Mesothelial cell of epicardium (in vitro differentiated cells): ENCODE measurements around the gene PIP5K1A. TPM values are rescaled to one million over a fixed set of nuclear protein-coding genes. Genes with fewer than 3 reads are reported as not detected.

ENCODE experiments used
- DNase-seq, 2 experiments: peaks; one replicate each; pipeline ENCODE4 v3.0.0; 2021; ENCODE audit warnings: low spot score in 2 of 2; ENCODE audit not compliant: unreplicated experiment in 2 of 2
- H3K27ac Mint-ChIP-seq: 2 replicates; pipeline ENCODE4 v1.8.0; 2021; ENCODE audit warnings: mixed read lengths
- H3K27me3 Mint-ChIP-seq: 2 replicates; pipeline ENCODE4 v1.8.0; 2021; ENCODE audit warnings: low read depth, mixed read lengths
- H3K36me3 Mint-ChIP-seq: 2 replicates; pipeline ENCODE4 v1.8.0; 2021; ENCODE audit warnings: mixed read lengths
- H3K4me1 Mint-ChIP-seq: 2 replicates; pipeline ENCODE4 v1.8.0; 2021; ENCODE audit warnings: mixed read lengths
- H3K4me3 Mint-ChIP-seq: 2 replicates; pipeline ENCODE4 v1.8.0; 2021; ENCODE audit warnings: mild to moderate bottlenecking, moderate library complexity, mixed read lengths
- H3K9me3 Mint-ChIP-seq: 2 replicates; pipeline ENCODE4 v1.8.0; 2021; ENCODE audit warnings: mixed read lengths
- total RNA-seq: library from RNA; stranded (reverse); gene quantifications from 3 replicates; pipeline ENCODE4 v1.2.1, GENCODE V29; 2021
- TF ChIP-seq, protein P1 (sequence below): fragments of 200-600 bp; sonication (generic); IDR thresholded peaks from one replicate; pipeline ENCODE4 v1.5.0; 2021; ENCODE audit warnings: antibody characterized with exemption; ENCODE audit not compliant: unreplicated experiment

PIP5K1A gene
- total RNA-seq, 1 donor from 2014 or later = 122 TPM

GRCh38 chr1:151246786-151247185, 48.4 kb downstream of the PIP5K1A start:
- Mint-ChIP-seq H3K4me3 (no peak overlapping the region), H3K4me1 (no peaks in the 10 kb centered on the region), H3K27me3 (no peaks in the 10 kb centered on the region), H3K27ac (no peak overlapping the region), H3K36me3 (peaks cover 54% of the 10 kb centered on the region), H3K9me3 (no peaks in the 10 kb centered on the region)
- TF ChIP-seq, protein P1, sequence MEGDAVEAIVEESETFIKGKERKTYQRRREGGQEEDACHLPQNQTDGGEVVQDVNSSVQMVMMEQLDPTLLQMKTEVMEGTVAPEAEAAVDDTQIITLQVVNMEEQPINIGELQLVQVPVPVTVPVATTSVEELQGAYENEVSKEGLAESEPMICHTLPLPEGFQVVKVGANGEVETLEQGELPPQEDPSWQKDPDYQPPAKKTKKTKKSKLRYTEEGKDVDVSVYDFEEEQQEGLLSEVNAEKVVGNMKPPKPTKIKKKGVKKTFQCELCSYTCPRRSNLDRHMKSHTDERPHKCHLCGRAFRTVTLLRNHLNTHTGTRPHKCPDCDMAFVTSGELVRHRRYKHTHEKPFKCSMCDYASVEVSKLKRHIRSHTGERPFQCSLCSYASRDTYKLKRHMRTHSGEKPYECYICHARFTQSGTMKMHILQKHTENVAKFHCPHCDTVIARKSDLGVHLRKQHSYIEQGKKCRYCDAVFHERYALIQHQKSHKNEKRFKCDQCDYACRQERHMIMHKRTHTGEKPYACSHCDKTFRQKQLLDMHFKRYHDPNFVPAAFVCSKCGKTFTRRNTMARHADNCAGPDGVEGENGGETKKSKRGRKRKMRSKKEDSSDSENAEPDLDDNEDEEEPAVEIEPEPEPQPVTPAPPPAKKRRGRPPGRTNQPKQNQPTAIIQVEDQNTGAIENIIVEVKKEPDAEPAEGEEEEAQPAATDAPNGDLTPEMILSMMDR = no peak
- no peak for DNase-seq

- no peaks in the 10 kb centered on the region for H3K27me3 Mint-ChIP-seq
- H3K4me1 Mint-ChIP-seq = peaks cover 11% of the 10 kb centered on the region
- peaks cover 19% of the 10 kb centered on the region for H3K36me3 Mint-ChIP-seq
- peak overlapping the region; percentile 69 for H3K27ac Mint-ChIP-seq
- no peak overlapping the region for H3K4me3 Mint-ChIP-seq
- no peaks in the 10 kb centered on the region for H3K9me3 Mint-ChIP-seq
- peak in 1 of 2 experiments; percentile 27 for DNase-seq
- TF ChIP-seq, protein P1 = peak; percentile 73
Measured at GRCh38 chr1:151251656-151252470, 53.5 kb downstream of the PIP5K1A start.

DNA sequence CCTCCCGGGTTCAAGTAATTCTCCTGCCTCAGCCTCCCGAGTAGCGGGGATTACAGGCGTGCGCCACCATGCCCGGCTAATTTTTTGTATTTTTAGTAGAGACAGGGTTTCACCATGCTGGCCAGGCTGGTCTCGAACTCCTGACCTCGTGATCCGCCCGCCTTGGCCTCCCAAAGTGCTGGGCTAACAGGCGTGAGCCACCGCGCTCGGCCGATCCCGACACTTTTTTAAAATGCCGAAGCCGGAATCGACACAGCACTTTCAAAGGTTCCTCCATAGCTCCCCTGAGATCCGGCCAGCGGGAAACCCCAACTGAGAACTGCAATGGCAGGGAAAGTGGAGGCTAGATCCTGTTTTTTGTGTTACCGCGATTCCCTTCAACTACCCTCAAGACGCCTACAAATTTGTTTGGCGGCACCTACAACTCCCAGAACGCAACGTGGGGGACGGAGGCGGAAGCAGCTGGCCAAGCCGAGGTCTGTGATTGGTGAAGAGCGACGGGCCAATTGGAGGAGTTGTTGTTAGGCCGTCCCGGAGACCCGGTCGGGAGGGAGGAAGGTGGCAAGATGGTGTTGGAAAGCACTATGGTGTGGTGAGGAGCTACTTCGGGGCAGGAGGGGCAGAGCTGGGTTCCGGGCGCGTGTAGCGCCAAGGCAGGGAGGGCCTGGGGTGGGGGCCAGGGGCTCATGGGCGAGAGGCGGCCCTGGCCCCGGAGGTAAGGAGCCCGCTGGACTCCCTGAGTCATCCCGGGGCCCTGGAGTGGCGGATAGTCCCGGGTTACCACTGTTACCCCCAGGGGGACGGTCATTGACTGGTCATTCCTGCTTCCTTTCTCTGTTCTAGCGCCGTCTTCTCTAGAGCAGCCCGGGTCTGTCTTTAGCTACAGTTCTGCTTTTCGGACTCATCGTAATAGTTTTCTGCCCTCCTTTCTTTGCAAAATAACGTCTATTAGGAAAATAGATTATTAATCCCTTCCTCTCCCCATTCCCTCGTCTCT, 56.2 kb downstream of the PIP5K1A start, which contains the start of gene PSMD4:
PSMD4 (plus strand) TSS at position 518 of the 997 bp plus-strand sequence; CDS start at position 567, 49 bp downstream.
- H3K9me3 Mint-ChIP-seq = no peaks in the 10 kb centered on the region
- TF ChIP-seq, protein P1 = no peak
- H3K4me3 Mint-ChIP-seq = peak within 1 kb of the TSS; percentile 77
- no peaks in the 10 kb centered on the region for H3K27me3 Mint-ChIP-seq
- peak; percentile 73 to 84 for DNase-seq
- H3K4me1 Mint-ChIP-seq = peaks cover 15% of the 10 kb centered on the region
- H3K36me3 Mint-ChIP-seq = peaks cover 13% of the 10 kb centered on the region
- H3K27ac Mint-ChIP-seq = peak within 1 kb of the TSS; percentile 82

DNA sequence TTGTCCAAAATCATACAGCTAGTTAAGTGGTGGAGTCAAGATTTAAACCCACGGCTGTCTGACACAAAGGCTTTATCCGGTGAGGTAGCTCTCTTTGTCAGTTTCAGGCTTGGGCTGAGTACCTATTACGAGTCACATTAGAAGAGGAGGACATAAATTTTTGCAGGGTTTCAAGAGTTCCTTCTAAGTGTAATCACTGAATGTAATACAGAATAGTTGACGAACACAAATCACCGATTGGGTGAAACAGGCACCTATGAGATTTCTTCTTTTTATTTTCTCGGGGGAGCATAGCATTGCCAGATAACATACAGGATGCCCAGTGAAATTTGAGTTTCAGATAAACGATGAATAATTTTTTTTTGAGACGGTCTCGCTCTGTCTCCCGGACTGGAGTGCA, 57.0 kb downstream of the PIP5K1A start:
- peaks cover 15% of the 10 kb centered on the region for H3K4me1 Mint-ChIP-seq
- H3K9me3 Mint-ChIP-seq = no peaks in the 10 kb centered on the region
- H3K27me3 Mint-ChIP-seq = no peaks in the 10 kb centered on the region
- peaks cover 9% of the 10 kb centered on the region for H3K36me3 Mint-ChIP-seq
- peak overlapping the region; percentile 82 for H3K27ac Mint-ChIP-seq
- TF ChIP-seq, protein P1 = no peak
- H3K4me3 Mint-ChIP-seq = peak overlapping the region; percentile 77
- DNase-seq = no peak

DNA sequence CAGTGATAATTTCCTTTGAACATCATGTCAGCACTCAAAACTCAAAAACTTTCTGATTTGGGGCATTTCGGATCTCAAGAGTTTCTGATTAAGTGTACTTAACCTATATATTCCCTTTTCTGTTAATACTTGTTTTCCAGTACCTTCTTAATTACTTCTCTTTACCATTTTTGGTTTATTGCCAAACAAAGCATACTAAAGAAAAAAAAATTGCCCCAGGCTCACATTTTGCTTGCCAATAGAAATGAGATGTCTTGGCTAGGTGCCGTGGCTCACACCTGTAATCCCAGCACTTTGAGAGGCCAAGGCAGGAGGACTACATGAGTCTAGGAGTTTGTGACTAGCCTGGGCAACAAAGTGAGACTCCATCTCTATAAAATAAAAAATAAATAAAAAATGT, 61.0 kb downstream of the PIP5K1A start:
- TF ChIP-seq, protein P1 = no peak

More for the DNA sequence above, 61.0 kb downstream of the PIP5K1A start:
- Mint-ChIP-seq H3K9me3 (no peaks in the 10 kb centered on the region), H3K27ac (no peak overlapping the region), H3K27me3 (no peaks in the 10 kb centered on the region), H3K4me3 (no peak overlapping the region), H3K4me1 (peaks cover 15% of the 10 kb centered on the region), H3K36me3 (peaks cover 13% of the 10 kb centered on the region)
- no peak for DNase-seq
